OCI-LY7 (cell line): ENCODE measurements around the gene NBR1. TPM values are rescaled to one million over a fixed set of nuclear protein-coding genes. Genes with fewer than 3 reads are reported as not detected.
"Not testable (repeated sequence)": the region's sequence is repeated elsewhere in the genome, so short reads cannot be mapped to it uniquely, and the experiment has no call there.

Experiments used
- BruUV-seq: library from RNA; stranded (reverse); fragments of 400-500 nt; replicated peaks from 2 replicates; lab custom pipeline; 2021; lab: Mats Ljungman, UMichigan
- CTCF ChIA-PET: fragments of 300-600 bp; sonication (Branson Sonifier 250); formaldehyde crosslinking; loops from one replicate; lab custom pipeline; 2022; ENCODE audit warnings: antibody characterized with exemption; ENCODE audit not compliant: unreplicated experiment; lab: Charles Lee
- POLR2A ChIA-PET: fragments of 300-600 bp; sonication (Branson Sonifier 250); formaldehyde crosslinking; loops from one replicate; lab custom pipeline; 2022; ENCODE audit warnings: antibody characterized with exemption; lab: Charles Lee
- DNase-seq: peaks from one replicate; pipeline ENCODE4 v3.0.0-alpha.2; 2015; ENCODE audit warnings: low spot score
- H2AFZ ChIP-seq: fragments of 200-600 bp; sonication (generic), shearing (Covaris generic); 2 replicates; pipeline ENCODE4 v1.6.1; 2014; ENCODE audit warnings: mild to moderate bottlenecking, antibody characterized with exemption, low read length, moderate library complexity
- H3K27ac ChIP-seq: fragments of 200-600 bp; sonication (generic); 2 replicates; pipeline ENCODE4 v1.5.1; 2014; ENCODE audit warnings: mixed run types, low read depth, mild to moderate bottlenecking, moderate library complexity, low read length, inconsistent platforms; ENCODE audit not compliant: poor library complexity, severe bottlenecking
- H3K36me3 ChIP-seq: fragments of 200-600 bp; sonication (generic); 2 replicates; pipeline ENCODE4 v1.6.1; 2014; ENCODE audit warnings: mild to moderate bottlenecking, antibody characterized with exemption, low read length, moderate library complexity, mixed read lengths; ENCODE audit not compliant: insufficient read depth
- H3K4me1 ChIP-seq: fragments of 200-600 bp; sonication (generic); 2 replicates; pipeline ENCODE4 v1.5.1; 2014; ENCODE audit warnings: mild to moderate bottlenecking, low read length; ENCODE audit not compliant: insufficient read depth, poor library complexity, severe bottlenecking
- H3K4me2 ChIP-seq: fragments of 200-600 bp; sonication (generic); 2 replicates; pipeline ENCODE4 v1.6.1; 2014; ENCODE audit warnings: mild to moderate bottlenecking, low read length
- H3K4me3 ChIP-seq: fragments of 200-600 bp; sonication (generic); 2 replicates; pipeline ENCODE4 v1.5.1; 2014; ENCODE audit warnings: mild to moderate bottlenecking, low read depth, low read length; ENCODE audit not compliant: poor library complexity, severe bottlenecking
- H3K79me2 ChIP-seq: fragments of 200-600 bp; sonication (generic); 2 replicates; pipeline ENCODE4 v1.6.1; 2016; ENCODE audit warnings: low read depth, mild to moderate bottlenecking, low read length, moderate library complexity, mixed read lengths; ENCODE audit not compliant: insufficient read depth
- H3K9me2 ChIP-seq: fragments of 200-600 bp; sonication (generic); 2 replicates; pipeline ENCODE4 v1.6.1; 2016; ENCODE audit warnings: mild to moderate bottlenecking, low read length, mixed read lengths; ENCODE audit not compliant: insufficient read depth
- H3K9me3 ChIP-seq: fragments of 200-600 bp; sonication (generic); 2 replicates; pipeline ENCODE4 v1.6.1; 2014; ENCODE audit warnings: mild to moderate bottlenecking, mixed run types, low read length, mixed read lengths
- H4K20me1 ChIP-seq: fragments of 200-600 bp; sonication (generic); 2 replicates; pipeline ENCODE4 v1.6.1; 2014; ENCODE audit warnings: mild to moderate bottlenecking, antibody characterized with exemption, low read length, moderate library complexity, mixed read lengths; ENCODE audit not compliant: insufficient read depth
- CTCF ChIP-seq: fragments of 200-600 bp; sonication (generic); conservative IDR thresholded peaks from 2 replicates; pipeline ENCODE4 v1.5.1; 2014; ENCODE audit warnings: mild to moderate bottlenecking, antibody characterized with exemption, low read length, moderate library complexity, mixed read lengths
- EZH2phosphoT487 ChIP-seq: fragments of 200-600 bp; sonication (generic); IDR thresholded peaks from 2 replicates; pipeline ENCODE4 v1.6.1; 2018; ENCODE audit warnings: low read depth, borderline replicate concordance, mild to moderate bottlenecking, mixed run types, antibody characterized with exemption, low read length, moderate library complexity, mixed read lengths
- intact Hi-C: fragments of 100-400 bp; cut with micrococcal nuclease; formaldehyde crosslinking; loops from one replicate; pipeline ENCODE4 v1.10.0; 2022; ENCODE audit not compliant: unreplicated experiment
- total RNA-seq, 2 experiments: library from RNA; depleted of rRNA in 1 of 2; stranded (reverse); fragments of >200 nt in 1 of 2; shearing (Covaris generic) in 1 of 2; gene quantifications; 2 replicates each; pipeline ENCODE4 v1.2.3, GENCODE V29; 2014 to 2022

NBR1 gene
- total RNA-seq, 2 experiments from 2014 or later: 16.2 to 38.6 TPM

GRCh38 chr17:43193251-43193650, 22.2 kb downstream of the NBR1 start:
- intact Hi-C loops: no loop called here
- Histone ChIP-seq H3K79me2 (no peaks in the 10 kb centered on the region), H3K9me2 (no peaks in the 10 kb centered on the region), H3K9me3 (no peaks in the 10 kb centered on the region), H2AFZ (no peak overlapping the region), H3K4me3 (no peak overlapping the region), H4K20me1 (no peaks in the 10 kb centered on the region), H3K27ac (no peak overlapping the region), H3K36me3 (peaks cover 72% of the 10 kb centered on the region), H3K4me2 (no peak overlapping the region), H3K4me1 (no peaks in the 10 kb centered on the region)
- ChIA-PET CTCF (no interaction called here), POLR2A (interaction anchor here (0.6 kb wide), 1 partner anchor 19 kb away, joined by 3 read pairs; no protein-coding TSS in a partner anchor)
- BruUV-seq: no TSS peak
- DNase-seq: no peak
- TF ChIP-seq EZH2phosphoT487 (no peak), CTCF (no peak)

DNA sequence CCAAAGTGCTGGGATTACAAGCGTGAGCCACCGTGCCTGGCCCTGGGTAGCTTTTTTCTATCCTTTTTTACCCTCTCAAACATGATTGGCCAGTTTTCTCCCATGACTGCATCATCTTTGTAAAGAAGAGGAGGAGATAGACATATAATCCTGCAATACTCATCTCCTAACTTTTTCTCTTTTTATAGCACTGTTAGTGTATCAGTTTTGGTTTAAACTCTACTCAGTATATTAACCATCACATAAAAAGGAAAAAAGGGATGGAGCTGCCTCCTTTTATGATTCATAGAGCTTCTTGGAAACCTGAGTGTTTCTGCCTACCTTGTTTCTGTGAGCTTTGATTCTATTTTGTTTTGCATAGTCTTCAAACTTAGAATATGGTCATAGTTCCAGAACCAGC, 28.6 kb downstream of the NBR1 start:
- BruUV-seq: no TSS peak
- H3K9me3 ChIP-seq: no peaks in the 10 kb centered on the region
- no peaks in the 10 kb centered on the region for H3K79me2 ChIP-seq
- no peak overlapping the region for H3K27ac ChIP-seq
- no peak for DNase-seq
- H4K20me1 ChIP-seq: no peaks in the 10 kb centered on the region
- H2AFZ ChIP-seq: no peak overlapping the region
- intact Hi-C loops: no loop called here
- ChIA-PET CTCF (interaction anchor here (1.0 kb wide), 1 partner anchor 13 kb away, joined by 5 read pairs; no protein-coding TSS in a partner anchor), POLR2A (interaction anchor here (0.9 to 1.3 kb wide), 2 partner anchors 11 to 71 kb away, joined by 4 to 5 read pairs; partner anchors contain the start of gene TMEM106A)
- no peak overlapping the region for H3K4me3 ChIP-seq
- no peaks in the 10 kb centered on the region for H3K9me2 ChIP-seq
- no peak overlapping the region for H3K4me2 ChIP-seq
- H3K36me3 ChIP-seq: peaks cover 58% of the 10 kb centered on the region
- TF ChIP-seq CTCF: no peak
- no peak for TF ChIP-seq EZH2phosphoT487
- peaks cover 7% of the 10 kb centered on the region for H3K4me1 ChIP-seq

DNA sequence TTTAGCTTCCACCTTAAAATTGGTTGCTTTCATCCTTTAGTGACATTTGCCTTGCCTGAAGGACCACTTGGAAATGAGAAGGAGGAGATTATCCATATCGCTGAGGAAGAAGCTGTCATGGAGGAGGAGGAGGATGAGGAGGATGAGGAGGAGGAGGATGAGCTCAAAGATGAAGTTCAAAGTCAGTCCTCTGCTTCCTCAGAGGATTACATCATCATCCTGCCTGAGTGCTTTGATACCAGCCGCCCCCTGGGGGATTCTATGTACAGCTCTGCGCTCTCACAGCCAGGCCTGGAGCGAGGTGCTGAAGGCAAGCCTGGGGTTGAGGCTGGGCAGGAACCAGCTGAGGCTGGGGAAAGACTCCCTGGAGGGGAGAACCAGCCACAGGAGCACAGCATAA, 29.1 kb downstream of the NBR1 start:
- TF ChIP-seq CTCF (no peak), EZH2phosphoT487 (no peak)
- no peak overlapping the region for H3K4me2 ChIP-seq
- intact Hi-C loops: no loop called here
- peaks cover 7% of the 10 kb centered on the region for H3K4me1 ChIP-seq
- H3K79me2 ChIP-seq: no peaks in the 10 kb centered on the region
- BruUV-seq: no TSS peak
- no peak overlapping the region for H3K27ac ChIP-seq
- ChIA-PET POLR2A (interaction anchor here (0.9 to 1.3 kb wide), 2 partner anchors 11 to 71 kb away, joined by 4 to 5 read pairs; partner anchors contain the start of gene TMEM106A), CTCF (interaction anchor here (1.0 kb wide), 1 partner anchor 13 kb away, joined by 5 read pairs; no protein-coding TSS in a partner anchor)
- no peaks in the 10 kb centered on the region for H3K9me2 ChIP-seq
- H2AFZ ChIP-seq: no peak overlapping the region
- no peaks in the 10 kb centered on the region for H4K20me1 ChIP-seq
- H3K4me3 ChIP-seq: no peak overlapping the region
- no peaks in the 10 kb centered on the region for H3K9me3 ChIP-seq
- peak; percentile 43 for DNase-seq
- peaks cover 56% of the 10 kb centered on the region for H3K36me3 ChIP-seq

DNA sequence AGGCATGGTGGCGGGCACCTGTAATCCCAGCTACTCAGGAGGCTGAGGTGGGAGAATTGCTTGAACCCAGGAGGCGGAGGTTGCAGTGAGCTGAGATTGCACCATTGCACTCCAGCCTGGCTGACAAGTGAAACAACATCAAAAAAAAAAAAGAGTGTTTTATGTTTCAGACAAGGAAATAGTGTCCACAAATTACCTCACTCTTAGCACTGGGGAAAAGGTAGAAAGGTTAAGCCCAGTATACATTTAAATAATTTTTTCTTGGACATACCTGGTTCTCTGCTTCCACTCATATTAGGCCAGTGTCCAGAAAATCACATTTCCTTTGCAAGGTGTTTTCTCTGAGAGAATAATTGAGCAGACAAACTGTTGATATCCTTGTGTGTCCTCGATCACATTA, 32.0 kb downstream of the NBR1 start:
- H3K9me3 ChIP-seq, CTCF ChIA-PET, H2AFZ ChIP-seq, DNase-seq, H3K79me2 ChIP-seq, H3K4me2 ChIP-seq, H3K27ac ChIP-seq, H3K4me1 ChIP-seq, H3K4me3 ChIP-seq, H4K20me1 ChIP-seq, intact Hi-C loops, H3K9me2 ChIP-seq: not testable (repeated sequence)
- TSS peak; percentile 54 for BruUV-seq
- POLR2A ChIA-PET: interaction anchor here (1.0 kb wide), 1 partner anchor 14 kb away, joined by 6 read pairs; no protein-coding TSS in a partner anchor
- peaks cover 42% of the 10 kb centered on the region for H3K36me3 ChIP-seq
